NK-92 (cell line): ENCODE measurements around the gene ZNF117.
"Not testable (repeated sequence)": the region's sequence is repeated elsewhere in the genome, so short reads cannot be mapped to it uniquely, and the experiment has no call there.

Experiments used
- DNase-seq: peaks from one replicate; lab custom pipeline; 2025; ENCODE audit not compliant: unreplicated experiment; lab: John Stamatoyannopoulos, UW

The ZNF117 gene

DNA sequence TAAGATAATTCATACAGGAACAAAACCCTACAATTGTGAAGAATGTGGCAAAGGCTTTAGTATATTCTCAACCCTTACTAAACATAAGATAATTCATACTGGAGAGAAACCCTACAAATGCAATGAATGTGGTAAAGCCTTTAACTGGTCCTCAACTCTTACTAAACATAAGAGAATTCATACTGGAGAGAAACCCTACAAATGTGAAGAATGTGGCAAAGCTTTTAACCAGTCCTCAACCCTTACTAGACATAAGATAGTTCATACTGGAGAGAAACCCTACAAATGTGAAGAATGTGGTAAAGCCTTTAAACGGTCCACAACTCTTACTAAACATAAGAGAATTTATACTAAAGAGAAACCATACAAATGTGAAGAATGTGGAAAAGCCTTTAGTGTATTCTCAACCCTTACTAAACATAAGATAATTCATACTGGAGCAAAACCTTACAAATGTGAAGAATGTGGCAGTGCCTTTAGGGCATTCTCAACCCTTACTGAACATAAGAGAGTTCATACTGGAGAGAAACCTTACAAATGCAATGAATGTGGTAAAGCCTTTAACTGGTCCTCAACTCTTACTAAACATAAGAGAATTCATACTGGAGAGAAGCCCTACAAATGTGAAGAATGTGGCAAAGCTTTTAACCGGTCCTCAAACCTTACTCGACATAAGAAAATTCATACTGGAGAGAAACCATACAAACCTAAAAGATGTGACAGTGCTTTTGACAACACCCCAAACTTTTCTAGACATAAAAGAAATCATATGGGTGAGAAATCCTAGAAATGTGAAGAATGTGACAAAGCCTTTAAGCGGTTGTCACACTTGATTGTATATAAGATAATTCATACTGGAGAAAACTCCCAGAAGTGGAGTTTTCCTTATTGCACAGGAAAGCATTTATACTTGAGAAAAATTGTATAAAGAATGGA lies 62.3 kb downstream of the ZNF117 start:
- not testable (repeated sequence) for DNase-seq
